NCI-H510A treated with DMSO at 0.1 percent for 48 hours (cell line): ENCODE data around the gene TOX2.
A peak's percentile ranks its signal among the peaks of the same experiment; 100 is the strongest.
"Not testable (repeated sequence)": the region's sequence is repeated elsewhere in the genome, so short reads cannot be mapped to it uniquely, and the experiment has no call there.

Experiments
- DNase-seq: peaks from one replicate; lab custom pipeline; 2025; lab: John Stamatoyannopoulos, UW

Gene TOX2

GRCh38 chr20:44033344-44033743 lies 118.7 kb downstream of the TOX2 start:
- DNase-seq: no peak

- DNase-seq: no peak
These were observed 119.2 kb downstream of the TOX2 start for GRCh38 chr20:44033873-44034272.

GRCh38 chr20:44034451-44034850 lies 119.8 kb downstream of the TOX2 start:
- DNase-seq: no peak

- DNase-seq: no peak
These were observed 120.4 kb downstream of the TOX2 start for GRCh38 chr20:44034965-44035635.

- DNase-seq: no peak
These were observed 121.3 kb downstream of the TOX2 start for GRCh38 chr20:44035924-44036323.

GRCh38 chr20:44036441-44036840 lies 121.8 kb downstream of the TOX2 start:
- DNase-seq: no peak

- DNase-seq: peak; percentile 46
These were observed 124.0 kb downstream of the TOX2 start for GRCh38 chr20:44038681-44039123.

- no peak for DNase-seq
These were observed 124.5 kb downstream of the TOX2 start for GRCh38 chr20:44039147-44039546.

GRCh38 chr20:44039741-44040140 lies 125.1 kb downstream of the TOX2 start:
- no peak for DNase-seq

- no peak for DNase-seq
These were observed 125.7 kb downstream of the TOX2 start for GRCh38 chr20:44040202-44040915.

- DNase-seq: no peak
These were observed 126.3 kb downstream of the TOX2 start for GRCh38 chr20:44041001-44041400.

GRCh38 chr20:44044712-44045111 lies 130.1 kb downstream of the TOX2 start:
- not testable (repeated sequence) for DNase-seq

GRCh38 chr20:44050327-44050726 lies 135.7 kb downstream of the TOX2 start:
- DNase-seq: no peak

- DNase-seq: no peak
These were observed 136.4 kb downstream of the TOX2 start for GRCh38 chr20:44050925-44051660.

- no peak for DNase-seq
These were observed 137.0 kb downstream of the TOX2 start for GRCh38 chr20:44051661-44052000.

- DNase-seq: no peak
These were observed 137.5 kb downstream of the TOX2 start for GRCh38 chr20:44052166-44052565.

GRCh38 chr20:44053046-44053445 lies 138.4 kb downstream of the TOX2 start:
- DNase-seq: no peak

GRCh38 chr20:44054118-44054517 lies 139.5 kb downstream of the TOX2 start:
- DNase-seq: no peak

GRCh38 chr20:44054849-44055248 lies 140.2 kb downstream of the TOX2 start:
- DNase-seq: no peak

- peak; percentile 18 for DNase-seq
These were observed 141.5 kb downstream of the TOX2 start for GRCh38 chr20:44056010-44056698.

GRCh38 chr20:44057698-44058675 lies 143.3 kb downstream of the TOX2 start:
- peak; percentile 91 for DNase-seq
